Adipocyte (in vitro differentiated cells): ENCODE measurements around the gene TCEAL2.
A peak's percentile ranks its signal among the peaks of the same experiment; 100 is the strongest.
"Not testable (repeated sequence)": the region's sequence is repeated elsewhere in the genome, so short reads cannot be mapped to it uniquely, and the experiment has no call there.

Experiments used
- DNase-seq: peaks from one replicate; pipeline ENCODE4 v3.0.0-alpha.2; 2015; ENCODE audit warnings: low read depth
- H3K27me3 ChIP-seq: replicated peaks from 2 replicates; pipeline ENCODE4 v1.7.0; 2013; ENCODE audit warnings: mild to moderate bottlenecking, low read length, moderate library complexity; ENCODE audit not compliant: control insufficient read depth, insufficient read depth
- H3K36me3 ChIP-seq: 2 replicates; pipeline ENCODE4 v1.7.0; 2013; ENCODE audit warnings: low read length, mild to moderate bottlenecking, moderate library complexity; ENCODE audit not compliant: control insufficient read depth, insufficient read depth, severe bottlenecking
- H3K4me1 ChIP-seq: 2 replicates; pipeline ENCODE4 v1.7.0; 2013; ENCODE audit warnings: mild to moderate bottlenecking, low read length, moderate library complexity; ENCODE audit not compliant: control insufficient read depth, insufficient read depth
- H3K4me3 ChIP-seq: 2 replicates; pipeline ENCODE4 v1.7.0; 2013; ENCODE audit warnings: mild to moderate bottlenecking, low read length, moderate library complexity
- H3K9ac ChIP-seq: 2 replicates; pipeline ENCODE4 v1.7.0; 2013; ENCODE audit warnings: mild to moderate bottlenecking, low read length, moderate library complexity
- H3K9me3 ChIP-seq: 2 replicates; pipeline ENCODE4 v1.7.0; 2013; ENCODE audit warnings: mild to moderate bottlenecking, low read length, moderate library complexity; ENCODE audit not compliant: control insufficient read depth

TCEAL2 gene

DNA sequence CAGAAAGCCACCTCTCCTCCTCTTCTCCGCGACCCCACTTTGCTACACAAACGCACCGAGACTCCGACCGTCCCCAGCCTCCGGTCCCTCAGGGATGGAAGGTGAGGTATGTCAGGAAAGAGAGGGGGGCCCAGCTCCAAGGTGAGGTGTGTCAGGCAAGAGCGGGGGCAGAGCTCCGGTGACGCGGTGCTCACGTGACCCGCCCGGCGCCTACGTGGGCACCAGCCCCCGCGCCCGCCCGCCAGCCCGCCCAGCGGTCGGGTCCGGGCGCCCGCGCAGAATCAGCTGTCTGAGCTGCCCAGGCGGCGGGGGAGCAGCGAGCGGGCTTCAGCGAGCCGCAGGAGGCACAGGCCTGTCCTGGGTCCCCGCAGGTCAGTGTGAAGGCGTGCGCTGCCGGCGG, at the start of gene TCEAL2:
TCEAL2 (plus strand) TSS at position 244 of the 400 bp plus-strand sequence. CDS start 1,152 bp downstream, outside the sequence.
- H3K9me3 ChIP-seq, H3K36me3 ChIP-seq, H3K4me3 ChIP-seq, H3K9ac ChIP-seq, H3K4me1 ChIP-seq, DNase-seq: not testable (repeated sequence)
- peaks cover 53% of the 10 kb centered on the region for H3K27me3 ChIP-seq

DNA sequence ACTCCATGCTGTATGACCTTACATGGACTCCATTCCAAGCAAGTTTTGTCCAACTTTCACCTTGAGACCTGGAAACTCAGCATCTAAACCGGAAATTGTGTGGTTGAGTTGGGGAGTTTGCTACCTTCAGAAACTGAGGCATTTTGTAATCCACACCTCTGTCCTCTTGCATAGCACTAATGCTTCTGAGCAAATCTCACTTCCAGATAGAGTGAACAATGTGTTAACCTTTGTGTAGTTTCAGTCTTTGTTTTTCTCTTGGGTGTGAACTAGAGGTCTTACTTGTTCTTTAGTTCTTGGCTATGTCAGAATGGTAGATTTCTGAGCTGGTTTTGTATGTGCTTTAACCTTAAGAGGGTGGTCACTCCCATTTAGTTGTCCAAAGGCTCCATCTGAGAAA, 48.1 kb upstream of the TCEAL2 start:
- Histone ChIP-seq H3K9me3 (peaks cover 5% of the 10 kb centered on the region), H3K9ac (no peak overlapping the region), H3K36me3 (no peaks in the 10 kb centered on the region), H3K27me3 (peaks cover 32% of the 10 kb centered on the region), H3K4me3 (no peak overlapping the region), H3K4me1 (no peaks in the 10 kb centered on the region)
- DNase-seq: no peak

- no peak overlapping the region for H3K9ac ChIP-seq
- H3K27me3 ChIP-seq: peaks cover 23% of the 10 kb centered on the region
- H3K9me3 ChIP-seq: peaks cover 17% of the 10 kb centered on the region
- DNase-seq: no peak
- no peaks in the 10 kb centered on the region for H3K4me1 ChIP-seq
- no peaks in the 10 kb centered on the region for H3K36me3 ChIP-seq
- H3K4me3 ChIP-seq: no peak overlapping the region
These were observed 39.8 kb upstream of the TCEAL2 start for GRCh38 chrX:102085706-102086105.

DNA sequence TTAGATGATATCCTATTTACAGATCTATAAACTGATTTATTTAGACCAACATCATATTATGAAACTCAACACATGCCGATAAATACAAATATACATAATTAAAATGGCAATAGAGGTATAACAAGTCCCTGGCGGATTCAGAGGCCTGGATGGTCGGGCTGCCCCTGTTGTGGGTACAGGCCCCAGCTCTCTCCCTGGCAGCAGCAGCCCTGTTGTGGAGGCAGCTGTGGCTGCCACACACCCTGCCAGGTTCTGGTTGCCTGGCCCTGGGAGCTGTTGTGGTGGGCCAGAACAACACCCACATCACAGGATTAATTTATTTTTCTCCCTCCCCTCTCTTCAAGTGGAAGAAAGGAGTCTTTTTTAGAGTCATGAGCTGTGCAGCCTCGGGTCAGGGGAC, 12.1 kb upstream of the TCEAL2 start:
- no peak for DNase-seq
- no peaks in the 10 kb centered on the region for H3K27me3 ChIP-seq
- H3K36me3 ChIP-seq: no peaks in the 10 kb centered on the region
- no peak overlapping the region for H3K9ac ChIP-seq
- H3K4me1 ChIP-seq: no peaks in the 10 kb centered on the region
- H3K9me3 ChIP-seq: peaks cover 22% of the 10 kb centered on the region
- no peak overlapping the region for H3K4me3 ChIP-seq

DNA sequence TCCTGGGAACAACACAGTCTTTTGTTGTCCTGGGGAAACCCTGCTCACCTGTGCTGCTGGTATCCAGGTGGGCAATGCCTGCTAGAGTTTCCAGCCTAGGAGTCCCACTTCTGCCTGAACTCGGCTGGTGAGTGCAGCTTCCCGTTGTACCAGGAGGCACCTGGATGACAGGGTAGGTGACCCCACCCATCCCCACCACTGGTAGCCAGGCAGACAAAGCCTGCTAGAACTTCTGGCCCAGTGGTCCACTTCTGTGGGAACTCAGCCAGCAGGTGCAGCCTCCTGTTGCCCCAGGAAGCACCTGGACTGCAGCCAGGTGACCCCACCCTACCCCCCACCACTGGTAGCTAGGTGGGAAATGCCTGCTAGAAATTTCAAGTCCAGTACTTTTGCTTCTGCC, 9.7 kb upstream of the TCEAL2 start:
- Histone ChIP-seq H3K9me3 (peaks cover 22% of the 10 kb centered on the region), H3K27me3 (peaks cover 11% of the 10 kb centered on the region), H3K4me3 (no peak overlapping the region), H3K4me1 (no peaks in the 10 kb centered on the region), H3K9ac (no peak overlapping the region), H3K36me3 (no peaks in the 10 kb centered on the region)
- DNase-seq: no peak

- peaks cover 50% of the 10 kb centered on the region for H3K27me3 ChIP-seq
- not testable (repeated sequence) for H3K4me3 ChIP-seq, H3K9me3 ChIP-seq, H3K36me3 ChIP-seq, H3K4me1 ChIP-seq, DNase-seq, H3K9ac ChIP-seq
These were observed 465 bp upstream of the TCEAL2 start for GRCh38 chrX:102125014-102125413.

DNA sequence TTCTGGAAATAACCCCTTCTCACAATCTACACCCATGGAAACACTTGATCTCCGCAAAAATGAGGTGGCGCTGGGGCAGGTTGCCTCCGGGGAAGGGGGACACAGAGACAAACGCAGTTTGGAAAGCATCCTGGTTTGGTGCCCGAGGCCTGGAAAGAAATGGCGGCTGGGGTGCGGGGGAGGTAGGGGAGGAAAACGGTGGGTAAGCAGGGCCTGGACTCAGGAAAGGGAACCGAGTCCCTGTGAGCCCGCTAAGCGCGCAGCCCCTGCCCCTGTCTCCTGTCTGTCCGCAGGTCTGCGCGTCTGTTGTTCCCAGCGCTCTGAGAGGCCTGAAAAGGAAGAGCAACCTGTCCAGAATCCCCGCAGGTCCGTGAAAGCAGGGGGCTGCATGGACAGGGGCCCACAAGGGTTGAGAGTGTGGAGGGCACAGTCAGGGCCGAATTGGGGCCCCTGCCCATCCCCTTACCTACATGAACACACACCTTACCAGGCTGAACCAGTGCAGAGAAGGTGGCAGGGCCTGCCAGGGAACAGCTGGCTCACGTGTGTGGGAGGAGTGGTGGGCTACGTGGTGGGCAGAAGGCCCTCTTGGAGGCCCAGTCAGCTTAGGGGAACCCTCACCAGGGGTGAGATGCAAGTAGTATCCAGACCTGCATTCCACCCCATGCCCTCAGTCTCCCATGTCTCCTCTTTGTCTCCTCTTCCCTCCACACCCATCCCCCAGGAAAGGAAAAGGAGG, 770 bp downstream of the TCEAL2 start:
- not testable (repeated sequence) for H3K4me1 ChIP-seq, H3K9ac ChIP-seq, H3K4me3 ChIP-seq, DNase-seq, H3K9me3 ChIP-seq, H3K36me3 ChIP-seq
- H3K27me3 ChIP-seq: peaks cover 59% of the 10 kb centered on the region

GRCh38 chrX:102126863-102127262, 1.4 kb downstream of the TCEAL2 start:
- no peak overlapping the region for H3K4me3 ChIP-seq
- no peaks in the 10 kb centered on the region for H3K36me3 ChIP-seq
- H3K27me3 ChIP-seq: peaks cover 61% of the 10 kb centered on the region
- no peak overlapping the region for H3K9ac ChIP-seq
- H3K9me3 ChIP-seq: no peaks in the 10 kb centered on the region
- H3K4me1 ChIP-seq: no peaks in the 10 kb centered on the region
- DNase-seq: no peak

GRCh38 chrX:102129473-102129872, 4.0 kb downstream of the TCEAL2 start:
- H3K36me3 ChIP-seq: no peaks in the 10 kb centered on the region
- peaks cover 56% of the 10 kb centered on the region for H3K27me3 ChIP-seq
- no peak overlapping the region for H3K9ac ChIP-seq
- no peak overlapping the region for H3K4me3 ChIP-seq
- H3K4me1 ChIP-seq: no peaks in the 10 kb centered on the region
- peak; percentile 35 for DNase-seq
- H3K9me3 ChIP-seq: no peaks in the 10 kb centered on the region

DNA sequence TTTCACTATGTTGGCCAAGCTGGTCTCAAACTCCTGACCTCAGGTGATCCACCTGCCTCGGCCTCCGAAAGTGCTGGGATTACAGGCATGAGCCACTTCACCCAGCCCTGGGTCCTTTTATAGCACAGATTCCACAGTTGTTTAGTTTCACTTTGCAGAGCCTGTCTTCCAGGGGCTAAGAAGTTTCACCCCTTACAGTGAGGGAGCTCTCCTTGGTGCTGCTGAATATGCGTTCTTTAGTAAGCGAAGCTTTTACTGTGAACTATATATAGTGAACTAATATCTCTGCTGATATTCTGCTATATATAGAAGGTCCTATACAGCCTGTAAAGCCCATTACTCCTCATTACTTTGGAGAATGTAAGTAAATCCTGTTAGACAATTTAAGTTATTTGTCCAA, 12.6 kb downstream of the TCEAL2 start:
- Histone ChIP-seq H3K36me3 (no peaks in the 10 kb centered on the region), H3K9me3 (peaks cover under 1% of the 10 kb centered on the region), H3K4me3 (no peak overlapping the region), H3K9ac (no peak overlapping the region), H3K27me3 (peaks cover 40% of the 10 kb centered on the region), H3K4me1 (no peaks in the 10 kb centered on the region)
- no peak for DNase-seq

GRCh38 chrX:102140876-102141275, 15.4 kb downstream of the TCEAL2 start:
- DNase-seq, H3K9me3 ChIP-seq, H3K36me3 ChIP-seq, H3K4me3 ChIP-seq, H3K4me1 ChIP-seq, H3K9ac ChIP-seq: not testable (repeated sequence)
- peaks cover 35% of the 10 kb centered on the region for H3K27me3 ChIP-seq

- H3K4me3 ChIP-seq, H3K4me1 ChIP-seq, DNase-seq, H3K36me3 ChIP-seq, H3K9ac ChIP-seq, H3K9me3 ChIP-seq: not testable (repeated sequence)
- peaks cover 31% of the 10 kb centered on the region for H3K27me3 ChIP-seq
These were observed 16.2 kb downstream of the TCEAL2 start for GRCh38 chrX:102141631-102142030.
